ENCODE results near the gene PTCH1. TPM values are rescaled to one million over a fixed set of nuclear protein-coding genes. Genes with fewer than 3 reads are reported as not detected.

Gene PTCH1
- total RNA-seq, 1 donor from 2014 or later: 14.2 TPM

DNA sequence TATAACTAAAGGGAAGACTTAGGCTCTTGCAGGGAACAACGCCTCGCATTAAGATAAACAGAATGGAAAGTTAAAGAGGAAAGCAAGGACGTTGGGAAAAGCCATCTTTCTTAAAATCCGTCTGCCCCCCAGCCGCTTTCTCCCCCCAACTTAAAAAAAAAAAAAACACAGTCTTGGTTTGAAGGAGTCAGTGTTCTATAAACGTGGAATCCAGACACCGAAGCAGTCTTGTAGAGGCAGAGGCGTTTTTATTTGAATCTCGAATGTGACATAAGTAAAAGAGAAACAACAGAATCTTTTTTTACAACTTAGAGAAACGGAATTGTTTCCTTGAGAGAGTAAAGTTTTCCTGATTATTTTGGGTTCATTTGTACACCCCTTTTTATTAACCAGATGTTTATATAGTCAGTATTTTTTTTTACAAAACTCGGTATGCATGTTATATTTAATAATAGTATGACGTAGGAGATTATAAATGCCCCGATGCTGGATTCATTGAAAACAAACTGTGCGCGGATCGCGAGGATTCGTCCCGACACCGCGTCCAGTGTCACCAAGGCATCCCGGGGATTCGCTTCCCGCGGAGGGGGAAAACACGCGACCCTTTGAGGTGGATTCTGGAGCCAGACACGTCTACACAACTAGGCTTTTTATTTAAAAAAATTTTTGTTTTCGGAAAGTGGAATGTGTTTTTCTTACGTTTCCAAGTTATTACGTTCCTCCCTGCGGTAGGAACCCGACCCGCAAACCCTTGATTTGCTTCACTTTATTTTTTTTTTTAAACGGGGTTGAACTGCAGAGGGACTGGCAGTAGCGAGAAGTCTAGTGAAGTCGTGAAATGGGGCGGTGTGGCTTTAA lies 6.7 kb downstream of the PTCH1 start:
- H3K27ac ChIP-seq: peak overlapping the region; percentile 93
- no peaks in the 10 kb centered on the region for H3K27me3 ChIP-seq
- H3K4me1 ChIP-seq: peaks cover 14% of the 10 kb centered on the region
- no peak for DNase-seq (ENCODE audit: extremely low spot score in 2 of 2)
- intact Hi-C loops (cut with DNase I): loop anchor here (5.0 to 10.0 kb wide), 2 partner anchors 367 to 705 kb away; partner anchors contain the start of gene ERCC6L2
- no peaks in the 10 kb centered on the region for H3K9me3 ChIP-seq
- H3K36me3 ChIP-seq: no peaks in the 10 kb centered on the region
- H3K4me3 ChIP-seq: peak overlapping the region; percentile 76 to 87
- no peak for TF ChIP-seq POLR2A (IDR thresholded peaks at IDR 0.05)
- TF ChIP-seq, protein P1, sequence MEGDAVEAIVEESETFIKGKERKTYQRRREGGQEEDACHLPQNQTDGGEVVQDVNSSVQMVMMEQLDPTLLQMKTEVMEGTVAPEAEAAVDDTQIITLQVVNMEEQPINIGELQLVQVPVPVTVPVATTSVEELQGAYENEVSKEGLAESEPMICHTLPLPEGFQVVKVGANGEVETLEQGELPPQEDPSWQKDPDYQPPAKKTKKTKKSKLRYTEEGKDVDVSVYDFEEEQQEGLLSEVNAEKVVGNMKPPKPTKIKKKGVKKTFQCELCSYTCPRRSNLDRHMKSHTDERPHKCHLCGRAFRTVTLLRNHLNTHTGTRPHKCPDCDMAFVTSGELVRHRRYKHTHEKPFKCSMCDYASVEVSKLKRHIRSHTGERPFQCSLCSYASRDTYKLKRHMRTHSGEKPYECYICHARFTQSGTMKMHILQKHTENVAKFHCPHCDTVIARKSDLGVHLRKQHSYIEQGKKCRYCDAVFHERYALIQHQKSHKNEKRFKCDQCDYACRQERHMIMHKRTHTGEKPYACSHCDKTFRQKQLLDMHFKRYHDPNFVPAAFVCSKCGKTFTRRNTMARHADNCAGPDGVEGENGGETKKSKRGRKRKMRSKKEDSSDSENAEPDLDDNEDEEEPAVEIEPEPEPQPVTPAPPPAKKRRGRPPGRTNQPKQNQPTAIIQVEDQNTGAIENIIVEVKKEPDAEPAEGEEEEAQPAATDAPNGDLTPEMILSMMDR (IDR thresholded peaks at IDR 0.05): no peak
- peak in 1 of 2 donors; percentile 22 for TF ChIP-seq POLR2AphosphoS5 (IDR thresholded peaks at IDR 0.05; ENCODE audit: insufficient read depth in 1 of 2, low read depth in 1 of 2)

DNA sequence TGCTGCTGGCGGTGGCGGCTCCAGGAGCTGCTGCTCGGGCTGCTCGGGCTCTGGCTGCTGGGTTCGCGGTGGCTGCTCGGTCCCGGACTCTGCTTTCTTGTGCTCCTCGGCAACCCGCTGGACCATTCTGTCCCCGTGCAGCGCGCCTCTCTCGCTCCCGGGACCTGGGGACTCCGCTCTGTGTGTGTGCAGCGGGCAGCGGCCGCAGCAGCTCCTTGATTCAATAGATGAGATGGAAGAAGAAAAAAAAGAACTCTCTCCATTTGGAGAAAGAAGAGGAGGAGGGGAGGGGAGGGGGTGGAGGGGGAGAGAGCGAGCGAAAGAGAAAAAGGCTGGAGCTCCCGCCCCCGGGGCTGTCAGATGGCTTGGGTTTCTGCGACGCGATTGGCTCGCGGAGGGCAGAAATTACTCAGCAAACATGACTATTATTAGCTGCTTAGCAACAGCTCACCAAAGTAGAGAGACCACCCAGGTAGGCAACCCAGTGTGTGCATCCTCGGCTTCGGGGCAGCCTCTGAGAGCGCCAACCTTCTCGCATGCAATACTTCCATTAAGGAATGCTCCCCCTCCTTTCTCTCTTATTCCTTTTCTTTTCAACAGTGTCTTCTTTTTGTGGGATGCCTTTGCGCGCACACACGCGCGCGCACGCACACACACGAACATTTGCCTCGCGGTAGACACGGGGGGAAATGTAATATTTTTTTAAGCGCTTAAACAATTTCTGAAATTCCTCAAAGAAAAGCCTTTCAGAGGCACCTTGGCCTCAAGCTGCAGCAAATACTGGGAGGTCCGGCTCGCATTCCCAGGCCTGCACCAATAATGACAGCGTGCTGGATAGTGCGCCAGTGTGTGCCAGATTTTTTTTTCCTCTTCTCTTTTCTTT lies 7.6 kb downstream of the PTCH1 start:
- H3K36me3 ChIP-seq: no peaks in the 10 kb centered on the region
- H3K4me3 ChIP-seq: peak overlapping the region; percentile 76 to 87
- H3K27ac ChIP-seq: peak overlapping the region; percentile 93
- no peaks in the 10 kb centered on the region for H3K27me3 ChIP-seq
- peak in 1 of 2 donors; percentile 94 for DNase-seq (ENCODE audit: extremely low spot score in 2 of 2)
- H3K4me1 ChIP-seq: peaks cover 22% of the 10 kb centered on the region
- H3K9me3 ChIP-seq: no peaks in the 10 kb centered on the region
- TF ChIP-seq, protein P1 (IDR thresholded peaks at IDR 0.05): no peak
- TF ChIP-seq POLR2A (IDR thresholded peaks at IDR 0.05) (no peak), POLR2AphosphoS5 (IDR thresholded peaks at IDR 0.05; ENCODE audit: insufficient read depth in 1 of 2, low read depth in 1 of 2) (peak; percentile 54 to 80)
- intact Hi-C loops (cut with DNase I): loop anchor here (5.0 kb wide), 1 partner anchor 368 kb away; the partner anchor contains the start of gene ERCC6L2

DNA sequence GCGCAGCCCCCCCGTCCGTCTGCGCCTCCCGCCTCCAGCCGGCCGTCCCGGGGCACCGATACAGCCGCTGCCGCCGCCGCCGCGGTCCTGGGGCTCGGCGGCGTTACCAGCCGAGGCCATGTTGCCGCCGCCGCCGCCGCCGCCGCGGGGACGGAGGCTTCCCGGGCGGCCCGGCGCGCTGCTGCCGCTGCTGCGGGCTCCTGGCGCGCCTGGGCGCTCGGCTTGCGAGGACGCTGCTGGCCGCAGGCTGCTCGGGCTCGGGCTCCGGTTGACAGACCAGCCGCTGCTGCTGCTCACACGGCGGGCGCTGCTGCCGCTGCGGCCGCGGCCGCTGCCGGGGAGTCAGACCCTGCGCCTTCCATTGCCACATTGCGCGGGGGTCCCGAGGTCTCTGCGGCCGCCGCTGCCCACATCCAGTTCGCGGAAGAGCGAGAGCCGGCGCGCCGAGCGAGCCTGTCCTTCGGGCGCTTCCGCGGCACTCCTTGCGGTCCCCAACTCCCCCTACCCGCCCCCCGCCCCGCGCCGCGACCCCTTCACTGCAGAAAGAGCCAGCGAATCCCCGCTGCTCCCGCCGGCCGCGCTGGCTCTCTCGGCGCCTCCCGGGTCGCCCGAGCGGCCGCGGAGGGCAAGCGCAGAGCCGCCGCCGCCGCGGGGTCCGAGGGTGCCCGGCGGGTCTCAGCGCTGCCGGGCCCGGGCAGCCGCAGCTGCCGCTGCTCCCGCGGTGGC lies 8.4 kb downstream of the PTCH1 start:
- no peaks in the 10 kb centered on the region for H3K9me3 ChIP-seq
- DNase-seq (ENCODE audit: extremely low spot score in 2 of 2): no peak
- no peaks in the 10 kb centered on the region for H3K36me3 ChIP-seq
- intact Hi-C loops (cut with DNase I): loop anchor here (5.0 kb wide), 1 partner anchor 369 kb away; the partner anchor contains the start of gene ERCC6L2
- H3K27ac ChIP-seq: peak overlapping the region; percentile 93
- peak overlapping the region; percentile 76 to 87 for H3K4me3 ChIP-seq
- H3K27me3 ChIP-seq: no peaks in the 10 kb centered on the region
- H3K4me1 ChIP-seq: peaks cover 25% of the 10 kb centered on the region
- no peak for TF ChIP-seq POLR2A (IDR thresholded peaks at IDR 0.05)
- no peak for TF ChIP-seq POLR2AphosphoS5 (IDR thresholded peaks at IDR 0.05; ENCODE audit: insufficient read depth in 1 of 2, low read depth in 1 of 2)
- TF ChIP-seq, protein P1 (IDR thresholded peaks at IDR 0.05): no peak

DNA sequence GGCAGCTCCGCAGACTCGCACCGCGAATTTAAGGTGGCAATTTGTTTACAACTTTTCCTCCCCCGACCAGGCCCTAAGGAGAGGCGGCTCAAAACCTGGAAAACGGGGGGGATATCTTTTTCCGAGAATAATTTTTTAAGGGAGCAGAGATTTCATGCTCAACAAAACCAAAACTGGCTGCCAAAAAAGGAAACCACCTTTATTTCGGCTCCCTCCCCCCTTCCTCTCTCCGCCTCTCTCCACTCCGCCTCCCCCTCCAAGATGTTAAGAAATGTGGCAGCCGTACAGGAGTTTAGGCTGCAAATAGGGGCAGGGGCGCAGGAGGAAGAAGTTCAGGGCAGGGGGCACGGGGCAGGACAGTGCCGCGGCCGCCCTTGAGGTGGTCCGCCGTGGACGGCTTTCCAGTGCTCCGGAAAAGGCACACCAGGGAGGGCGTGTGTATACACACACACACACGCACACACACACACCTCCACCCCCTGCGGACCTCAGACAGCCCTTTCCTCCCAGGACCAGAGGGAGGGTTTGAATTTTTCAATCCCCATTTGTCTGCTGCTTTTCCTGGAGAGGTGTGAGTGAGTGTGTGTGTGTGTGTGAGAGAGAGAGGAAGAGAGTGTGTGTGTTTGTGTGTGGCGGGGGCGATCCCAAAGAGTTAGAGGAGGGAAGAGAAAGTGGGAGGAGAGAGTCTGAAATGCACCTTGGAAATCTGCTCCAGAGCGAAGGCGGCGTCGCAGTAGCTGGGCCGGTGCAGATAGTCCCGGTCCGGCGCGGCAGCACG lies 9.1 kb downstream of the PTCH1 start:
- peak overlapping the region; percentile 93 for H3K27ac ChIP-seq
- H3K27me3 ChIP-seq: no peaks in the 10 kb centered on the region
- H3K4me3 ChIP-seq: peak overlapping the region; percentile 76 to 87
- TF ChIP-seq, protein P1 (IDR thresholded peaks at IDR 0.05): no peak
- peak; percentile 35 to 72 for TF ChIP-seq POLR2AphosphoS5 (IDR thresholded peaks at IDR 0.05; ENCODE audit: insufficient read depth in 1 of 2, low read depth in 1 of 2)
- DNase-seq (ENCODE audit: extremely low spot score in 2 of 2): no peak
- intact Hi-C loops (cut with DNase I): loop anchor here (5.0 kb wide), 1 partner anchor 370 kb away; the partner anchor contains the start of gene ERCC6L2
- peaks cover 27% of the 10 kb centered on the region for H3K4me1 ChIP-seq
- H3K36me3 ChIP-seq: no peaks in the 10 kb centered on the region
- H3K9me3 ChIP-seq: no peaks in the 10 kb centered on the region
